Activated CD8-positive, alpha-beta memory T cell treated with anti-CD3 and anti-CD28 coated beads for 48 hours (primary cell): ENCODE measurements around the gene CDC37.
A peak's percentile ranks its signal among the peaks of the same experiment; 100 is the strongest.
"Not testable (repeated sequence)": the region's sequence is repeated elsewhere in the genome, so short reads cannot be mapped to it uniquely, and the experiment has no call there.

ENCODE experiments used
- DNase-seq, 3 experiments: peaks; one replicate each; pipeline ENCODE4 v3.0.0-alpha.2; 2020; ENCODE audit warnings: low read depth in 2 of 3, low spot score in 2 of 3

The CDC37 gene

DNA sequence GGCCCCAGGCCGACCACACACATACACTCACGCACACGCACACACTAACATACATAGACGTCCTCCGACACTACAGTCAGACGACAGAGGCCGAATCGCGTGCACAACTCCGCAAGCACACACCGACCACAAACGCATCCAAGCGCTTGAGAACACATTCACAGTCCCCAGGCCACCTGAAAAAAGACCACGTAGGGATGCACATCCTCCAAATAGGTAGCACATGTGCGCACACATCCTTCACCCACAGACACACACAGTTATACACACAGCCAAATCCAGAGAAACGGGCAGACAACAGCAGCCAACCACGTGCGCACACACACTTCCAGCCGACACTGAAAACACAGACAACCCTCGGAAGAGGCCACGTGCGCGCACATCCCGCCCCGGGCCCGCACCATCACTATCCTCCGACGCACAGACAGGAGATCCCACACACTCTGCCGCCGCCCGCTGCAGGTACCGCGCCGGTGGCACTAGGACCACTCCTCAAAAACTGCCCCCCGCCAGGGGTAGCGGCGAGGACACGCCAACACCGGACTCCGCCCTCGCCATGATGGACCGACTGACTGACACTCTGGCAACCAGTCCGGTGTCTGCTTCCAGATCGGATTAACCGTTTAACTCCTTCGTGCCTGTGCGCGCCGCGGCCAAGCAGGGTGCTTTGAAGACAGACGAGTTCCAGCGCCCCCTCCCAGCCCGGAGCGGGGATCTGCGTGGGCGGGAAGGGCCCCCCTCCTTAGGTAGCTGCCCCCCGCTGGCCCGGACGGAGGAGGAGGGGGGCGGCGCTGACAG lies 16.5 kb upstream of the CDC37 start:
- DNase-seq, result peak in 1 of 3 experiments; percentile 55

DNA sequence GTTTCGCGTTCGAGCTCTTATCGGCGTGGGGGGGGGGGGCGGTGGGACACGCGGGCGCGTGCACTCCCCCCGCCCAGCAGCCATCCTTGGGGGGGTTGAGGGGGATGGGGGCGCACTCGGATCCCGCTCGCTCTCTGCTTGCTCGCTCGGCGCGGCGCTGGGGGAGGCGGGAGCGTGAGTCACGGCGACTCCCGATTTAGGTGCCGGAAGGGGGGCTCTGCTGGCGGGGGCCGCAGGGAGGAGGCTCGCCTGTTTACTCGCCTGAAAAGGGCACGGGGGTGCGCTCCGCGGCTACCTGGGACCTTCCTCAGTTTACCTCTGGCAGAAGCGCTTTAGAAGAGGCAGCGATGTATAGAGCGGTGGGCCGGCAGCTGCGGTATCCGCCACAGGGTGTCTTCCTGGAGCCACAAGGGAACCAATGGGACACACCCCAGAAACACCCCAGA lies 15.9 kb upstream of the CDC37 start:
- DNase-seq, result no peak

DNA sequence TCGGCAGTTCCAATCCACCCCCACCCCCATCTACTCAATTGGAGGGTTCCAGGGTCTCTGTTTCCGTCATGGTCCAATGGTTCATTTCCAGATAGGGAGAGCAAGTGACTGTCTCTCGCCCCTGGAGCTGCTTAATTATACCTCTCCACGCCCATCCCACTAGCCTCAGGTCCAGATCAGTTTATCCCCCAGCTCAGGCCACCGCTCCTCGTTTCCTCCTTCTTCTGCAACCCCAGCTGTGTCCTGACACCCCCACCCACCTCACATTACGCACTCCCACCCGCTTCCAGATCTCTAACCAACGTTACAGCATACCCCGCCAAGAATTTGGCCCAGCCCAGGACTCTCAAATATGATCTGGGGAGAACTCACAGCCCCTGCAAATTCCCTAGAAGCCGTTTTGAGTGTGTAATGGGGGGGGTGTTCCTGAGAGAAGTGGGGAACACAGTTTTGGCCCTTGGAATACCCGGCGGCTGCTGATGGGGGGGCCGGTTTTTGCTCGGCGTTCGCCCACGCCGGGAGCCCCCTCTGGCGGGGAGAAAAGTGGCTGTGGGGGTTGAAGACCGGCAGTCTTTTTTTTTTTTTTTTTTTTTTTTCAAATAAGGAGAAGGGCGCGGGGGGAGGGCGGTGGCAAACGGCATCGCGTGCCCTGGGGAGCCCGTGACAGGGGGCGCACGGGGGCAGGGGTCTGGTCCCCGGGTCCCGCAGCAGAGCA lies 15.3 kb upstream of the CDC37 start:
- DNase-seq, result no peak

GRCh38 chr19:10418235-10418484 lies 14.8 kb upstream of the CDC37 start:
- DNase-seq, result no peak

DNA sequence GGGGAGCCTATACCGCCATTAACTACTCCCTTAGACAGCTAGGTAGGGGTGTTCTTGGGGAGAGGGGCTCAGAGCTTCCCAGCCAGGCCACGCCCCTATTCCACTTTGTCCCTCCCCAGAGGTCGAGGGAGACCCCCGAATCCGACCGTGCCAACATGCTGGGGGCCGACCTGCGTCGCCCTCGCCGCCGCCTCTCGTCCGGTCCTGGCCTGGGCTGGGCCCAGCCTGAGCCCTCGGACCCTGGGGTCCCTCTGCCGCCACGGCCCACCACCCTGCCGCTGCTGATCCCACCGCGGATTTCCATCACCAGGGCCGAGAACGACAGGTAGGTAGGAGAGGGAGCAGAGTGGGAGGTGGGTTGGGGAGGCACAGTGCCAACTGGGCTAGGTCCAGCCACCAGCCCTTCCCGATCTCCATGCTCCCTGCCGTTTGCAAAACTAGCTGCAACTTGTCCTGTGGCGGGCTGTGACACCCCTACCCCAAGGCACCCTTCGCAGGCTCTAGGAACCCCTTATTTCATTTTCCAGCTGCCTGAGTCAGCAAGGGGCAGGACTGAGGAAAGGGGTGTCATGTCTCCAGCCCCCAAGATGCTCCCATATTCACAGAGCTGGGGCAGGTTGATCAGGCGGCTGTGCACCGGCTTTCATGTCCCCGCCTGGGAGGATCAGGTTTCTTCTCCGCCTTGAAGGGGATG lies 14.3 kb upstream of the CDC37 start:
- no peak for DNase-seq

DNA sequence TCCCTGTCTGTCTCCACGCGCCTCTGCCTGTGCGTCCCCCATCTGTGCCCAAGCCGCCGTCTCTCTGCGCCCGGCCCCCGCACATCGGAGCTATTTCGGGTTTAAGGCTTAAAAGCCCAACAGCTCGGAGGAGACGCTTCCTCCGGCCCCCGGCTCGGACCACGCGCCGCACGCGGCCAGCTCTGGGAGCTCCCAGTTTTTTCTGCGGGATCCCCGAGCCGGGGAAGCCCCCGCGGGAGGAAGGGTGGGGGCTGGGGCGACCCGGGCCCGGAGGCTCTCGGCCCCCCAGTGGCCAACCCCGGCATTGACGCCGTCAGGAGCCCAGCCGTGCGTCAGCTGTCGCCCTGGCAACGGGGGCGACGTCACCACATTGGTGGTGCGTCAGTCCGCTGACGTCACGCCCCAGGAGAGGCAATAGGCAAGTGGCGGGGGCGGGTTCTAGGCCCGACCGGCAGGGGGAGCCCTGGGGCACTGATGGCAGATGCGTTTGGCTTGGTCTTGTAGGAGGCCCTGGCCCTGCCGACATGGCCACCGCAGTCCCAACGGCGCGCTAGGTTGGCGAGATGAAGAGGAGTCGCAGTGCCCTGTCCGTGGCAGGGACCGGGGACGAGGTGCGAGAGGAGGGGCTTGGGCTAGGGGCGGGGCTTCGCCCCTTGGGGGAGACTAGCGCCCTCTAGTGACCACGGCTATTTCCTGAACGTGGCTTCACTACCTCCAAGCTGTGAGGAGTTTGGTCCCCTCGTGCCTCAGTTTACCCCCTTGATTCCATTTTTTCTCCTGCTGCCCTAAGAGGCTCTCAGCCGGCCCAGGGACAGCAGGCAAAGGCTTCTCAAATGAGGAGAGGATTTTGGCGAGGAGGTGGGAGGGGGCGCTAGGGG lies 13.3 kb upstream of the CDC37 start:
- DNase-seq, result peak; percentile 92 to 98 (median 95)

DNA sequence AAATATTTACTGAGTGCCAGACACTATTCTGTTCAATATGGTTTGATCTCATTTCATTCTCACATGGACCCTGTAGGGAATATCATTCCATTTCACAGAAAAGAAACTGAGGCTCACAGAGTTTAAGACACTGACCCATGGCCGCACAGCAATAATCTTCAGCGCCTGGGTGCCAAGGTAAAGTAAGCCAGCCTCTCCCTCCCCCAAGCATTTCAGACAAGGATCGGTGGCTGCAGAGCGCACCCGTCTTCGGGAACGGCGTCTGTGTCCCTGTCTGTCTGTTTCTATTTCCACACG lies 12.7 kb upstream of the CDC37 start:
- no peak for DNase-seq

DNA sequence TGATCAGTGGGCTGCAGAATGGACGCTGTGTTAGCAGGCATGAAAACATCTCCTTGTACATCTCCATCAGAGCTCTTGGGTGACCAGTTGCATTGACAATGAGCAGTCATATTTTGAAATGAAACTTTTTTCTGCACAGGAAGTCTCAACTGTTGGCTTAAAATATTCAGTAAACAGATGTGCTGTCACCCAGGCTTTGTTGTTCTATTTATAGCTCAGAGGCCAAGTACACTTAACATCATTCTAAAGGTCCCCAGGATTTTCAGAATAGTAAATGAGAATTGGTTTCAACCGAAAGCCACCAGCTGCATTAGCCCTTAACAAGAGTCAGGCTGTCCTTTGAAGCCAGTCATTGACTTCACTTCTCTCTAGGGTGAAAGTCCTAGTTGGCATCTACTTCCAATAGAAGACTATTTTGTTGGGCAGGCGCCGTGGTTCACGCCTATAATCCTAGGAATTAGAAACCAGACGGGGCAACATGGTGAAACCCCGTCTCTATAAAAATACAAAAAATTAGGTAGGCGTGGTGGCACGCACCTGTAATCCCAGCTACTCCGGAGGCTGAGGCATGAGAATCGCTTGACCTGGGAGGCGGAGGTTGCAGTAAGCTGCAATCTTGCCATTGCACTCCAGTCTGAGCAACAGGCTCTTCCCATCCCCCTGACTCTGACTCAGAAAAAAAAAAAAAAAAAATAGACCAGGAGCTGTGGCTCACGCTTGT lies 9.1 kb upstream of the CDC37 start:
- DNase-seq, result no peak

- DNase-seq, result not testable (repeated sequence)
Observed at GRCh38 chr19:10411224-10411623, 7.9 kb upstream of the CDC37 start.

DNA sequence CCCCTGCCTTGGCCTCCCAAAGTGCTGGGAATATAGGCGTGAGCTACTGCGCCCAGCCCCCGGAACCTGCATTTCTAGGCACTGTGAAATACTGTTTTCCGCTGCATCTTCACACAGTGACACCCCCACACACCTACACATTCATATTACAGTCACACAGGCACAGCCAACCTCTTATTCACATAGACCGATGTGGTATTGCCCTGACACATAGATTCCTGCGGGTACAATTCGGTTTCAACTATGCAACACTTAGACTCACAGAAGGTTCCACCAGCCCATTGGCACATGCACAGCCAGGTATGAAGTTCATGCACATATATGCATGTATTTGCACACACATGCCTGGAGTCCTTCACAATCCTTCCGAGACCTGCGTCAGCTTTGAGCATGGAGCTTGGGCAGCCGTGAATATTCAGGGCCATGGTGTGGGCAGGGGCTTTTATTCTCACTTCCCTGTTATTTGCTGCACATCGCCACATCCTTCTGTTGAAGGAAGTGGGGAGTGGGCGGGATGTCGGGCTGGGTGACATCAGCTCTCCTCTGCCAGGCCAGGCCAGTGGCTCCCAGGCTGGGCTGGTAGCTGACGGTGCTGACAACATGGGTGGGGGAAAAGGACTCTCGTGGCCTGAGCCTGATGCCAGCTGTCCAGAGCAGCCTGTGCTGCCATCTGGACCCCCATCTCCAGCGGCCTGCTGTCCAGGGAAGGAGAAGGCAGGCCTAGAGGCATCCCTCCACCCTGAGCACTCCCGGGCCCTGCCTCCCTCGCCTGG lies 5.4 kb upstream of the CDC37 start:
- DNase-seq, result no peak

GRCh38 chr19:10407096-10407495 lies 3.8 kb upstream of the CDC37 start:
- DNase-seq, result no peak

- no peak for DNase-seq
Observed at GRCh38 chr19:10406191-10406590, 2.8 kb upstream of the CDC37 start.

DNA sequence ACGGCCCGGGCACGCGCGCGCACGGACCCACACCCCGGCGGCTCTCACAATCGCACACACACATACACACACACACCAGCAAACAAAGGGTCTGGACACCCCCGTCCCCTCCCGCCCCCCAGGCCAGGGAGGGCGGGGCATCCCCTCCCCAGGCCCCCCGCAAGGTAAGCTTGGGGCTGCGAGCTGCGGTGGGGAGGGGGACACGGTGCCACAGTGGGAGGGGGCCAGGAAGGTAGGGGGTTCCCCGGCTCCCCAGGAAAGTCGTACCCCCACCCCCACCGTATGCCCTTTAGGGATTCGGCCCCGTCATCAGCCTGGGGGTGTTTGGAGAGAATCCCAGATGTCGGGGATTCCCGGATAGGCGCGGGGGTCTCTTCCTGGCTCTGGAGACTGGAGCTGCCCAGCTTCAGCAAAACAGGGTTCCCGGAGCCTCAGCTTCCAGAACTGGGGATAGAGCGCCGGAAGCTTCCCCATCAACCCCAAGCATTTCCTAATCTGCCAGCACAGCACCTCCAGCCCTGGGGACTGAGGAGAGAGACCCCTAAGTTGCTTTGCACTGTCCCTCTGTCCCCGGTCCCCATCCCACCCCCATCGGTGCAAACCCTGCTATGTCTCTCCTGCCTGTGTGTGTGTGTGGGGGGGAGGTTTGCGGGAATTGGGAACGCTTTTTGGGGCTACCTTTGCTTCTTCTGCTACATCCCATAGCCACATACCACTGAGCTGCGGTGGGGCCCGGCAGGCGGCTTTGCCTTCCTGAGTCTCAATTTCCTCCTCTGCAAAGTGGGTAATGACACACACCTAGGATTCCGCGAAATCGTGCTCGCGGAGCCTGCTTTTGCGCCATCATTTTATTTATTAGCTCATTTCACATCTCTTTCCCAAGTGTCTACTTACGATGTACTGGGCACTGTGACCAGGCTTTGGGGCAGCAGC lies 1.8 kb upstream of the CDC37 start:
- DNase-seq, result no peak

DNA sequence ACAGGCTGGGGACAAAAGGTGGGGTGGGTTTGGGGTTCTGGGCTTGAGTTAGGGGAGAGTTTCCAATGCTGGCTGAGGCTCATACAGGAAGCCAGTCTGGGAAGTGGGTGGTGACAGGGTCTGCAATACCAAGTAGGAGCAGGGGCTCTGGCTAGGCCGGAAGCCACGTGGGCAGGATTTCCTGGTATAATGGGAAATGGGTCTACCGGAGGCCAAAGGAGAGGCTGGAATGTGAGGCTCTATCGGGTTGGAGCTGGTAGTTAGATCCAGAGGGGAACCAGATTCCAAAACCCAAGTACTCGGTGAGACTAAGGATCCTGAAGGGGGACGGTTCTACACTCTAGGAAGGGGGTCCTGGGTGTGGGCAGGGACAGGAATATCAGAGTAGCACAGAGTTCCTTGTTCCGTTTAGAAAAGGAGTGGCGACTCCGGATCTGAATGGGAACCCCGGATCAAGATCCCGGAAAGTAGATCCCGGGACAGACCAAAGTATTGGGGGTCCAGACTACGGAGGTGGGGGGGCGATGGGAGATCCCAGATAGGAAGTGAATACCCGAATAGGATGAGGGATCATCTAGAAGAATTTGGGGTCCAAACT lies 802 bp downstream of the CDC37 start:
- no peak for DNase-seq

GRCh38 chr19:10399878-10400277 lies 3.5 kb downstream of the CDC37 start:
- DNase-seq, result no peak

DNA sequence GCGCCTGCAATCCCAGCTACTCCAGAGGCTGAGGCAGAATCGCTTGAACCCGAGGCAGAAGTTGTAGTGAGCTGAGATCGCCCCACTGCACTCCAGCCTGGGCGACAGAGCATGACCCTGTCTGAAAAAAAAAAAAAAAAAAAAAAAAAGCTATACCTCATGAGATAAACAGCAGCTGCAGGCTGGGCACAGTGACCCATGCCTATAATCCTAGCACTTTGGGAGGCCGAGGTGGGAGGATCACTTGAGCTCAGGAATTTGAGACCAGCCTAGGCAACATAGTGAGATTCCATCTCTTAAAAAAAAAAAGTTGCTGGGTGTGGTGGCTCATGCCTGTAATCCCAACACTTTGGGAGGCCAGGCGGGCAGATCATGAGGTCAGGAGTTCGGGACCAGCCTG lies 4.0 kb downstream of the CDC37 start:
- not testable (repeated sequence) for DNase-seq

DNA sequence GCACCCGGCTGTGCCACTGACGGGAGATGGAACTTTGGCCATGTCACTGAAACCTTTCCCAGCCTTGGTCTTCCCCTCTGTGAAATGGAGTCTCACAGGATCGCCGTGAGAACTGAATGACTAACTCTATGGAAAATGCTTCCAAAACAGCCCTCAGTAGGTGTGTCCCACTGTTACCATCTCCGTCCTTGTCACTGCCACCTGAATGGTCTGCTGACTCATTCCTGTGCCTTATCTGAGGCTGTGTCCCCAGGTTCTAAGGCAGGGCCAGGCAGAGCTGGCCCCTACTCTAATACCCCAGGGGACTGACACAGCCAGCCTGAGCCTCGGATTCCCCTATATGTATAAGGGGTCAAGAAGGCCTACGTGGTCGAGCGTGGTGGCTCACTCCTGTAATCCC lies 4.5 kb downstream of the CDC37 start:
- no peak for DNase-seq

DNA sequence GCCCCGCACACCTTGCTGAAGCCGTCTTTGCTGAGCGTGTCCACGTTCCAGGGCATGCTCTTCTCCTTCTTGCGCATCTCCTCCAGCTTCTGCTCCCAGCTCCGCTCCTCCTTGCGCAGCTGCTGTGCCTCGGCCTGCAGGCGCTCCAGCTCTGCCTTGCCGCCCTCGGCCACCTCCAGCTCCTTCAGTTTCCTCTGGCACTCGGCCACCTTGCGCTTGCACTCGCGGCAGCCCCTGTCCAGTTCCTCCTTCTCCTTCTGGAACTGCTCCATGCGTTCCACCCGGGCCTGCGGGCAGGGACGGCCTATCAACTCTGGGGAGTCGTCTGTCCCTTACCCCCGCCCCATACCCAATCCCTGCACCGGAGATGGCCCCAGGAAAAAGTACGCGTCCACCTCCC lies 7.4 kb downstream of the CDC37 start:
- no peak for DNase-seq

- DNase-seq, result no peak
Observed at GRCh38 chr19:10395436-10395835, 7.9 kb downstream of the CDC37 start.
